Measurements from ENCODE around the gene E2F6. TPM values are rescaled to one million over a fixed set of nuclear protein-coding genes. Genes with fewer than 3 reads are reported as not detected.

Gene E2F6
- total RNA-seq, 2 donors from 2014 or later: 5.8 to 8.6 TPM

Other genes with a start within 250 kb of the E2F6 start
- 10 to 100 TPM; 13.7 to 22.4 TPM for gene ROCK2, start 121.5 kb downstream of the E2F6 start, total RNA-seq
- gene GREB1, start 67.9 kb upstream of the E2F6 start, total RNA-seq: 1 to 10 TPM in 1 of 2 donors, under 1 TPM in 1; 0.95 to 1.0 TPM
- not detected for gene NTSR2, start 204.0 kb upstream of the E2F6 start, total RNA-seq

Measured in activated T-helper 17 cell treated with anti-CD3 and anti-CD28 coated beads, Interleukin-2, amount 50 U/mL, for 72 hours (primary cell).